Renal pelvis (tissue), 4 donors: ENCODE measurements around the gene MYOD1. TPM values are rescaled to one million over a fixed set of nuclear protein-coding genes. Genes with fewer than 3 reads are reported as not detected.

Experiments
- DNase-seq: peaks from one replicate; pipeline ENCODE4 v3.0.0-alpha.2; 2013
- polyA plus RNA-seq, 3 donors: library from polyadenylated mRNA; unstranded; fragments of 120-200 nt; gene quantifications; one replicate each; pipeline ENCODE4 v1.2.1, GENCODE V29; 2013; ENCODE audit not compliant: insufficient read length in 3 of 3

MYOD1 gene
- polyA plus RNA-seq, 3 donors, result 0.04 TPM; not detected in 2

- no peak for DNase-seq
These were observed 50.8 kb downstream of the MYOD1 start for GRCh38 chr11:17770048-17770652.

DNA sequence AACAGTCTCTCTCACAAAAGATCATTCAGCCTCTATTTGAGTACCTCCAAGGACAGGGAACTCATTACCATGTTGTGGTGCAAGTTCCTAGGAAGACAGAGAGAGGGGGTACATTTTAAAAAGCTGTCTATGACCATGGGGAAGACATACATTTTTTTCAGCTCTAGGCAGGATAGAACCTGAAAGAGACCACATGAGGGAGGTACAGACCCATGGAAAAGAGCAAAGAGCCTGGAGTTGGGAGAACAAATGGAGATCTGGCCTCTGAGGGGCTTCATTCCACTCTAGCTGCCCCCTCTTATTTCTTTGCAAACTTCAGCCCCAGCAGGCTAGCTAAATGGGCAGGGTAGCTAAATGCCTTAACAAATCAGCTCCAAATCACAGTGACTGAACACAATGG lies 51.5 kb downstream of the MYOD1 start:
- no peak for DNase-seq

- no peak for DNase-seq
These were observed 52.0 kb downstream of the MYOD1 start for GRCh38 chr11:17771415-17771814.

Other genes with a start within 250 kb of the MYOD1 start
- gene ABCC8, start 242.7 kb upstream of the MYOD1 start, polyA plus RNA-seq, result 1 to 10 TPM; 1.1 to 2.5 (median 1.7) TPM
- 100 to 1,000 TPM in 1 of 3 donors, 10 to 100 TPM in 2; 68.8 to 100 (median 90.2) TPM for gene USH1C, start 175.2 kb upstream of the MYOD1 start, polyA plus RNA-seq
- under 1 TPM; 0.13 to 0.66 (median 0.59) TPM for gene OTOG, start 172.3 kb upstream of the MYOD1 start, polyA plus RNA-seq
- gene KCNC1, start 15.2 kb downstream of the MYOD1 start, polyA plus RNA-seq, result 1 to 10 TPM; 1.1 to 1.8 (median 1.7) TPM